ENCODE data around the gene NCAPH2. TPM values are rescaled to one million over a fixed set of nuclear protein-coding genes. Genes with fewer than 3 reads are reported as not detected.
A peak's percentile ranks its signal among the peaks of the same experiment; 100 is the strongest.
"Not testable (repeated sequence)": the region's sequence is repeated elsewhere in the genome, so short reads cannot be mapped to it uniquely, and the experiment has no call there.

NCAPH2 gene
- polyA plus RNA-seq, 3 donors = 48.3 to 57.4 (median 56.6) TPM

GRCh38 chr22:50516068-50516467, 8.0 kb downstream of the NCAPH2 start:
- DNase-seq = no peak

GRCh38 chr22:50516891-50517290, 8.9 kb downstream of the NCAPH2 start:
- no peak for DNase-seq

- no peak for DNase-seq
Observed at GRCh38 chr22:50517495-50518260, 9.7 kb downstream of the NCAPH2 start.

GRCh38 chr22:50518606-50519005, 10.6 kb downstream of the NCAPH2 start:
- no peak for DNase-seq

- DNase-seq = no peak
Observed at GRCh38 chr22:50519151-50519550, 11.1 kb downstream of the NCAPH2 start.

- DNase-seq = not testable (repeated sequence)
Observed at GRCh38 chr22:50520184-50520583, 12.2 kb downstream of the NCAPH2 start.

GRCh38 chr22:50520826-50521453, 12.9 kb downstream of the NCAPH2 start:
- DNase-seq = no peak

GRCh38 chr22:50521710-50522109, 13.7 kb downstream of the NCAPH2 start:
- no peak for DNase-seq

- no peak for DNase-seq
Observed at GRCh38 chr22:50522208-50522805, 14.3 kb downstream of the NCAPH2 start.

GRCh38 chr22:50522806-50523438, 14.9 kb downstream of the NCAPH2 start:
- no peak for DNase-seq

- DNase-seq = no peak
Observed at GRCh38 chr22:50523458-50523805, 15.4 kb downstream of the NCAPH2 start.

GRCh38 chr22:50523806-50524675, 16.0 kb downstream of the NCAPH2 start:
- no peak for DNase-seq

GRCh38 chr22:50524676-50525103, 16.7 kb downstream of the NCAPH2 start:
- no peak for DNase-seq

- peak; percentile 97 for DNase-seq
Observed at GRCh38 chr22:50525104-50525857, 17.3 kb downstream of the NCAPH2 start, which contains the start of gene SCO2. TSS of gene SCO2 (minus strand) at chr22:50525598. CDS start at chr22:50524411, 1,187 bp downstream.

- no peak for DNase-seq
Observed at GRCh38 chr22:50525858-50526107, 17.8 kb downstream of the NCAPH2 start.

- peak; percentile 73 for DNase-seq
Observed at GRCh38 chr22:50526108-50526833, 18.2 kb downstream of the NCAPH2 start.

- no peak for DNase-seq
Observed at GRCh38 chr22:50526834-50527801, 19.1 kb downstream of the NCAPH2 start.

- DNase-seq = no peak
Observed at GRCh38 chr22:50527921-50528681, 20.1 kb downstream of the NCAPH2 start.
